ENCODE measurements around the gene CREM. TPM values are rescaled to one million over a fixed set of nuclear protein-coding genes. Genes with fewer than 3 reads are reported as not detected.
A peak's percentile ranks its signal among the peaks of the same experiment; 100 is the strongest.

Gene CREM
- polyA plus RNA-seq, 3 donors, result 11.4 to 12.4 (median 12.1) TPM

DNA sequence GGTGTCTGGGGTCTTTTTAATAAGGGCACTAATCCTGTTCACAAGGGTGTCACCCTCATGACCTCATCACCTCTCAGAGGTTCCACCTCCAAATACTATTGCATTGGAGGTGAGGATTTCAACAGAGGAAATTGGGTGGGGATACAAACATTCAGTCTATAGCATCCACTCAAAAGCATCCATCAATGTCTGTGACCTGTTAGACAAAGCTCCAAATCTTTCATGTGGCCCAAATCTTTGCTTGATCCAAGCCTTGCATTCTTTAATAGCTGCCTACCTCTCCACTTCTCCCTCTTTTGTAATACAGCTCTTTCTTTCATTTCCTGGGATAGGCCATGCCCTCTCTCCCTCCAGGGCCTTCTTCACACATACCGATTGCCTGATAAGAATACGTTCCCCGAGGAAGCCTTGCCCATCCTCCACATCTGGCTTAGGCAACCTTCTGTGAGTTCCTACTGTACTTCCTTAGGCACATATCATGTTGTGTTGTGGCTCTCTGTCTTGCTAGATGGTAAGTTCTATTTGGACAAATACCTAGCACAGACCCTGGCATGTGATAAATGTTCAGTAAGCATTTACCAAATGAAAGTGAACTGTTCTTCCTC lies 66.1 kb downstream of the CREM start:
- Mint-ChIP-seq H3K4me1 (peaks cover 34% of the 10 kb centered on the region), H3K4me3 (no peak overlapping the region), H3K9me3 (peaks cover 0 to 3% (median 0%) of the 10 kb centered on the region in 7 donors), H3K36me3 (peaks cover 0 to 2% of the 10 kb centered on the region in 2 donors), H3K27me3 (ENCODE audit: low read depth in 3 of 3) (peaks cover 0 to 2% (median 0%) of the 10 kb centered on the region in 3 donors), H3K27ac (peak overlapping the region in 5 of 7 donors; percentile 28 to 73 (median 43))
- Histone ChIP-seq H3K4me2 (replicated peaks; ENCODE audit: extremely low read depth, low read length, poor library complexity, severe bottlenecking) (no peak overlapping the region), H3K79me2 (ENCODE audit: insufficient read depth, low read length) (no peaks in the 10 kb centered on the region), H2AFZ (ENCODE audit: insufficient read depth, low read depth, low read length, poor library complexity, severe bottlenecking) (no peak overlapping the region), H3K9ac (ENCODE audit: insufficient read depth, low read length, poor library complexity, severe bottlenecking) (no peak overlapping the region), H3K4me1 (ENCODE audit: control insufficient read depth in 1 of 2, insufficient read depth in 2 of 2, low read length in 2 of 2) (peaks cover 22 to 28% of the 10 kb centered on the region in 2 donors), H3K27ac (ENCODE audit: low read depth in 1 of 2, low read length in 2 of 2) (no peak overlapping the region), H3K4me3 (replicated peaks in 1 of 3; ENCODE audit: low read depth in 2 of 3, low read length in 3 of 3) (no peak overlapping the region), H4K20me1 (ENCODE audit: insufficient read depth, low read length) (no peaks in the 10 kb centered on the region), H3K27me3 (ENCODE audit: control insufficient read depth in 2 of 2, insufficient read depth in 2 of 2, low read length in 2 of 2) (no peaks in the 10 kb centered on the region), H3K36me3 (replicated peaks in 1 of 2; ENCODE audit: control insufficient read depth in 1 of 2, insufficient read depth in 2 of 2, low read length in 2 of 2) (no peaks in the 10 kb centered on the region), H3K9me3 (replicated peaks in 1 of 2; ENCODE audit: control insufficient read depth in 1 of 2, insufficient read depth in 1 of 2, low read length in 2 of 2) (no peaks in the 10 kb centered on the region)
- intact Hi-C loops (cut with micrococcal nuclease), result loop anchor here in 1 of 2 donors (10.0 kb wide), 1 partner anchor 262 kb away; no protein-coding TSS in a partner anchor
- DNase-seq, result no peak
- no CpG with 5 or more reads among the region's 3 CpGs for WGBS (ENCODE audit: insufficient coverage)
- TF ChIP-seq, protein P1, sequence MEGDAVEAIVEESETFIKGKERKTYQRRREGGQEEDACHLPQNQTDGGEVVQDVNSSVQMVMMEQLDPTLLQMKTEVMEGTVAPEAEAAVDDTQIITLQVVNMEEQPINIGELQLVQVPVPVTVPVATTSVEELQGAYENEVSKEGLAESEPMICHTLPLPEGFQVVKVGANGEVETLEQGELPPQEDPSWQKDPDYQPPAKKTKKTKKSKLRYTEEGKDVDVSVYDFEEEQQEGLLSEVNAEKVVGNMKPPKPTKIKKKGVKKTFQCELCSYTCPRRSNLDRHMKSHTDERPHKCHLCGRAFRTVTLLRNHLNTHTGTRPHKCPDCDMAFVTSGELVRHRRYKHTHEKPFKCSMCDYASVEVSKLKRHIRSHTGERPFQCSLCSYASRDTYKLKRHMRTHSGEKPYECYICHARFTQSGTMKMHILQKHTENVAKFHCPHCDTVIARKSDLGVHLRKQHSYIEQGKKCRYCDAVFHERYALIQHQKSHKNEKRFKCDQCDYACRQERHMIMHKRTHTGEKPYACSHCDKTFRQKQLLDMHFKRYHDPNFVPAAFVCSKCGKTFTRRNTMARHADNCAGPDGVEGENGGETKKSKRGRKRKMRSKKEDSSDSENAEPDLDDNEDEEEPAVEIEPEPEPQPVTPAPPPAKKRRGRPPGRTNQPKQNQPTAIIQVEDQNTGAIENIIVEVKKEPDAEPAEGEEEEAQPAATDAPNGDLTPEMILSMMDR (IDR thresholded peaks at IDR 0.05), result no peak

- H3K4me2 ChIP-seq (replicated peaks; ENCODE audit: extremely low read depth, low read length, poor library complexity, severe bottlenecking), result no peak overlapping the region
Observed at GRCh38 chr10:35194471-35194870, 67.8 kb downstream of the CREM start.

More at GRCh38 chr10:35194471-35194870, 67.8 kb downstream of the CREM start:
- H3K4me1 ChIP-seq (ENCODE audit: control insufficient read depth in 1 of 2, insufficient read depth in 2 of 2, low read length in 2 of 2), result peaks cover 22 to 28% of the 10 kb centered on the region in 2 donors
- H3K27me3 ChIP-seq (ENCODE audit: control insufficient read depth in 2 of 2, insufficient read depth in 2 of 2, low read length in 2 of 2), result no peaks in the 10 kb centered on the region
- no peak overlapping the region for H3K4me3 ChIP-seq (replicated peaks in 1 of 3; ENCODE audit: low read depth in 2 of 3, low read length in 3 of 3)
- Mint-ChIP-seq H3K9me3 (peaks cover 0 to 3% (median 0%) of the 10 kb centered on the region in 7 donors), H3K4me1 (peaks cover 34% of the 10 kb centered on the region), H3K36me3 (peaks cover 0 to 2% of the 10 kb centered on the region in 2 donors), H3K27me3 (ENCODE audit: low read depth in 3 of 3) (peaks cover 0 to 2% (median 0%) of the 10 kb centered on the region in 3 donors), H3K27ac (peak overlapping the region in 3 of 7 donors; percentile 32 to 99 (median 74)), H3K4me3 (no peak overlapping the region)
- H2AFZ ChIP-seq (ENCODE audit: insufficient read depth, low read depth, low read length, poor library complexity, severe bottlenecking), result no peak overlapping the region
- intact Hi-C loops (cut with micrococcal nuclease), result loop anchor here (2.0 to 10.0 kb wide), 2 partner anchors 68 to 260 kb away; partner anchors contain the start of gene CREM (in 2 of the 2)
- H3K79me2 ChIP-seq (ENCODE audit: insufficient read depth, low read length), result no peaks in the 10 kb centered on the region
- H3K9me3 ChIP-seq (replicated peaks in 1 of 2; ENCODE audit: control insufficient read depth in 1 of 2, insufficient read depth in 1 of 2, low read length in 2 of 2), result no peaks in the 10 kb centered on the region
- TF ChIP-seq, protein P1 (IDR thresholded peaks at IDR 0.05), result no peak
- H3K27ac ChIP-seq (ENCODE audit: low read depth in 1 of 2, low read length in 2 of 2), result no peak overlapping the region
- DNase-seq, result no peak
- no peak overlapping the region for H3K9ac ChIP-seq (ENCODE audit: insufficient read depth, low read length, poor library complexity, severe bottlenecking)
- H3K36me3 ChIP-seq (replicated peaks in 1 of 2; ENCODE audit: control insufficient read depth in 1 of 2, insufficient read depth in 2 of 2, low read length in 2 of 2), result no peaks in the 10 kb centered on the region
- H4K20me1 ChIP-seq (ENCODE audit: insufficient read depth, low read length), result no peaks in the 10 kb centered on the region

All from CD14-positive monocyte (primary cell).